HEK293 (cell line): ENCODE measurements around the gene SEMA3A.

Experiments
- CTCF ChIA-PET: fragments of 350-600 bp; formaldehyde crosslinking; extraction: SDS; loops from one replicate; lab custom pipeline; 2021; ENCODE audit warnings: antibody characterized with exemption; lab: Yijun Ruan, JAX
- POLR2A ChIA-PET: fragments of 300-600 bp; formaldehyde crosslinking; extraction: SDS; loops from one replicate; lab custom pipeline; 2020; ENCODE audit warnings: antibody characterized with exemption, inconsistent platforms; lab: Yijun Ruan, JAX
- H3K27ac ChIP-seq: fragments of 200-500 bp; sonication (Bioruptor generic); 2 replicates; pipeline ENCODE4 v1.5.1; 2014; ENCODE audit warnings: low read depth, low read length, control low read depth, inconsistent platforms; ENCODE audit errors: extremely low read depth
- H3K36me3 ChIP-seq, 2 experiments: fragments of 200-500 bp in 1 of 2; sonication (Bioruptor generic) in 1 of 2; 1 replicate in 1 of 2; 2 replicates in 1 of 2; pipeline ENCODE4 v1.5.1; 2014 to 2017; ENCODE audit warnings: inconsistent platforms in 2 of 2, low read length in 2 of 2; ENCODE audit not compliant: control insufficient read depth in 2 of 2, insufficient read depth in 1 of 2
- H3K4me1 ChIP-seq: fragments of 200-500 bp; sonication (Bioruptor generic); 2 replicates; pipeline ENCODE4 v1.5.1; 2014; ENCODE audit warnings: mild to moderate bottlenecking, low read length, inconsistent platforms; ENCODE audit not compliant: control insufficient read depth, insufficient read depth
- H3K4me3 ChIP-seq: 2 replicates; pipeline ENCODE4 v1.5.1; 2011; ENCODE audit warnings: low read depth, mild to moderate bottlenecking, control low read depth, low read length, moderate library complexity
- H3K9me3 ChIP-seq: fragments of 200-500 bp; sonication (Bioruptor generic); 2 replicates; pipeline ENCODE4 v1.5.1; 2014; ENCODE audit warnings: low read depth, low read length, inconsistent platforms; ENCODE audit not compliant: control insufficient read depth, insufficient read depth
- BCL11A ChIP-seq: fragments of 450-650 bp; formaldehyde crosslinking; IDR thresholded peaks from 2 replicates; pipeline ENCODE4 v1.5.1; 2016; ENCODE audit warnings: low read depth, missing biosample characterization, missing genetic modification characterization
- BCL11B ChIP-seq: fragments of 450-650 bp; formaldehyde crosslinking; IDR thresholded peaks from 2 replicates; pipeline ENCODE4 v1.5.1; 2016; ENCODE audit warnings: low read depth, missing biosample characterization, missing genetic modification characterization
- EGR2 ChIP-seq: fragments of 450-650 bp; formaldehyde crosslinking; IDR thresholded peaks from 2 replicates; pipeline ENCODE4 v1.5.1; 2016; ENCODE audit warnings: low read depth, missing biosample characterization, missing genetic modification characterization
- HOXA7 ChIP-seq: sonication (generic); formaldehyde crosslinking; IDR thresholded peaks from 2 replicates; pipeline ENCODE4 v1.8.1; 2022; ENCODE audit warnings: missing genetic modification reagents, borderline replicate concordance
- OSR2 ChIP-seq: fragments of 450-650 bp; formaldehyde crosslinking; IDR thresholded peaks from 2 replicates; pipeline ENCODE4 v1.5.1; 2016; ENCODE audit warnings: missing biosample characterization, missing genetic modification characterization
- REPIN1 ChIP-seq: fragments of 450-650 bp; formaldehyde crosslinking; IDR thresholded peaks from 2 replicates; pipeline ENCODE4 v1.5.1; 2017; ENCODE audit warnings: missing biosample characterization, missing genetic modification characterization, low read depth
- SP3 ChIP-seq: fragments of 450-650 bp; formaldehyde crosslinking; IDR thresholded peaks from 2 replicates; pipeline ENCODE4 v1.5.1; 2016; ENCODE audit warnings: missing biosample characterization, missing genetic modification characterization
- TCF7L2 ChIP-seq: IDR thresholded peaks from 2 replicates; pipeline ENCODE4 v1.6.1; 2011; ENCODE audit warnings: low read depth, mild to moderate bottlenecking, inconsistent platforms, low read length, moderate library complexity, borderline replicate concordance
- YY2 ChIP-seq: fragments of 450-650 bp; formaldehyde crosslinking; IDR thresholded peaks from 2 replicates; pipeline ENCODE4 v1.5.1; 2016; ENCODE audit warnings: missing biosample characterization, missing genetic modification characterization
- ZBTB1 ChIP-seq: fragments of 450-650 bp; formaldehyde crosslinking; IDR thresholded peaks from 2 replicates; pipeline ENCODE4 v1.5.1; 2016; ENCODE audit warnings: missing biosample characterization, missing genetic modification characterization
- ZBTB20 ChIP-seq: fragments of 450-650 bp; formaldehyde crosslinking; IDR thresholded peaks from 2 replicates; pipeline ENCODE4 v1.5.1; 2016; ENCODE audit warnings: missing biosample characterization, missing genetic modification characterization
- ZBTB48 ChIP-seq: fragments of 450-650 bp; formaldehyde crosslinking; IDR thresholded peaks from 2 replicates; pipeline ENCODE4 v1.5.1; 2016; ENCODE audit warnings: missing biosample characterization, missing genetic modification characterization
- ZBTB7A ChIP-seq: fragments of 450-650 bp; formaldehyde crosslinking; IDR thresholded peaks from 2 replicates; pipeline ENCODE4 v1.5.1; 2016; ENCODE audit warnings: low read depth, missing biosample characterization, missing genetic modification characterization
- ZFHX2 ChIP-seq: fragments of 450-650 bp; formaldehyde crosslinking; conservative IDR thresholded peaks from 2 replicates; pipeline ENCODE4 v1.5.1; 2016; ENCODE audit warnings: missing biosample characterization, missing genetic modification characterization
- ZFP41 ChIP-seq: fragments of 450-650 bp; formaldehyde crosslinking; IDR thresholded peaks from 2 replicates; pipeline ENCODE4 v1.5.1; 2016; ENCODE audit warnings: missing biosample characterization, missing genetic modification characterization, borderline replicate concordance
- ZIC2 ChIP-seq: fragments of 450-650 bp; formaldehyde crosslinking; IDR thresholded peaks from 2 replicates; pipeline ENCODE4 v1.5.1; 2016; ENCODE audit warnings: missing biosample characterization, missing genetic modification characterization
- ZNF155 ChIP-seq: fragments of 450-650 bp; formaldehyde crosslinking; IDR thresholded peaks from 2 replicates; pipeline ENCODE4 v1.5.1; 2016; ENCODE audit warnings: missing biosample characterization, missing genetic modification characterization
- ZNF19 ChIP-seq: fragments of 450-650 bp; formaldehyde crosslinking; IDR thresholded peaks from 2 replicates; pipeline ENCODE4; 2016; ENCODE audit warnings: missing biosample characterization, missing genetic modification characterization, low read depth
- ZNF23 ChIP-seq: fragments of 450-650 bp; formaldehyde crosslinking; IDR thresholded peaks from 2 replicates; pipeline ENCODE4 v1.5.1; 2016; ENCODE audit warnings: missing biosample characterization, missing genetic modification characterization, borderline replicate concordance
- ZNF239 ChIP-seq: fragments of 450-650 bp; formaldehyde crosslinking; IDR thresholded peaks from 2 replicates; pipeline ENCODE4 v1.5.1; 2016; ENCODE audit warnings: missing biosample characterization, missing genetic modification characterization
- ZNF248 ChIP-seq: fragments of 450-650 bp; formaldehyde crosslinking; IDR thresholded peaks from 2 replicates; pipeline ENCODE4 v1.5.1; 2017; ENCODE audit warnings: missing biosample characterization, missing genetic modification characterization
- ZNF302 ChIP-seq: fragments of 450-650 bp; formaldehyde crosslinking; IDR thresholded peaks from 2 replicates; pipeline ENCODE4 v1.5.1; 2016; ENCODE audit warnings: missing biosample characterization, missing genetic modification characterization, low read depth
- ZNF324 ChIP-seq: fragments of 450-650 bp; formaldehyde crosslinking; IDR thresholded peaks from 2 replicates; pipeline ENCODE4 v1.5.1; 2016; ENCODE audit warnings: missing biosample characterization, missing genetic modification characterization
- ZNF514 ChIP-seq: fragments of 450-650 bp; formaldehyde crosslinking; IDR thresholded peaks from 2 replicates; pipeline ENCODE4 v1.5.1; 2016; ENCODE audit warnings: missing biosample characterization, missing genetic modification characterization
- ZNF629 ChIP-seq: fragments of 450-650 bp; formaldehyde crosslinking; IDR thresholded peaks from 2 replicates; pipeline ENCODE4 v1.5.1; 2017; ENCODE audit warnings: missing biosample characterization, missing genetic modification characterization
- ZNF692 ChIP-seq: fragments of 450-650 bp; formaldehyde crosslinking; IDR thresholded peaks from 2 replicates; pipeline ENCODE4 v1.5.1; 2016; ENCODE audit warnings: missing biosample characterization, missing genetic modification characterization
- ZNF701 ChIP-seq: fragments of 450-650 bp; formaldehyde crosslinking; IDR thresholded peaks from 2 replicates; pipeline ENCODE4 v1.5.1; 2016; ENCODE audit warnings: missing biosample characterization, missing genetic modification characterization
- ZNF830 ChIP-seq: fragments of 450-650 bp; IDR thresholded peaks from 2 replicates; pipeline ENCODE4 v1.5.0; 2018; ENCODE audit warnings: missing biosample characterization, missing genetic modification characterization, low read depth, mild to moderate bottlenecking, moderate library complexity
- TF ChIP-seq, protein P1 (sequence below): fragments of 450-650 bp; formaldehyde crosslinking; IDR thresholded peaks from 2 replicates; pipeline ENCODE4 v1.5.1; 2016; ENCODE audit warnings: missing biosample characterization, missing genetic modification characterization, borderline replicate concordance

Gene SEMA3A

GRCh38 chr7:84231157-84231556, 36.6 kb upstream of the SEMA3A start:
- POLR2A ChIA-PET = no interaction called here
- Histone ChIP-seq H3K9me3 (no peaks in the 10 kb centered on the region), H3K27ac (no peak overlapping the region), H3K36me3 (no peaks in the 10 kb centered on the region)
- CTCF ChIA-PET = no interaction called here
- peak; percentile 39 for TF ChIP-seq ZFHX2 (tag by site-specific recombination)
- TF ChIP-seq, protein P1, sequence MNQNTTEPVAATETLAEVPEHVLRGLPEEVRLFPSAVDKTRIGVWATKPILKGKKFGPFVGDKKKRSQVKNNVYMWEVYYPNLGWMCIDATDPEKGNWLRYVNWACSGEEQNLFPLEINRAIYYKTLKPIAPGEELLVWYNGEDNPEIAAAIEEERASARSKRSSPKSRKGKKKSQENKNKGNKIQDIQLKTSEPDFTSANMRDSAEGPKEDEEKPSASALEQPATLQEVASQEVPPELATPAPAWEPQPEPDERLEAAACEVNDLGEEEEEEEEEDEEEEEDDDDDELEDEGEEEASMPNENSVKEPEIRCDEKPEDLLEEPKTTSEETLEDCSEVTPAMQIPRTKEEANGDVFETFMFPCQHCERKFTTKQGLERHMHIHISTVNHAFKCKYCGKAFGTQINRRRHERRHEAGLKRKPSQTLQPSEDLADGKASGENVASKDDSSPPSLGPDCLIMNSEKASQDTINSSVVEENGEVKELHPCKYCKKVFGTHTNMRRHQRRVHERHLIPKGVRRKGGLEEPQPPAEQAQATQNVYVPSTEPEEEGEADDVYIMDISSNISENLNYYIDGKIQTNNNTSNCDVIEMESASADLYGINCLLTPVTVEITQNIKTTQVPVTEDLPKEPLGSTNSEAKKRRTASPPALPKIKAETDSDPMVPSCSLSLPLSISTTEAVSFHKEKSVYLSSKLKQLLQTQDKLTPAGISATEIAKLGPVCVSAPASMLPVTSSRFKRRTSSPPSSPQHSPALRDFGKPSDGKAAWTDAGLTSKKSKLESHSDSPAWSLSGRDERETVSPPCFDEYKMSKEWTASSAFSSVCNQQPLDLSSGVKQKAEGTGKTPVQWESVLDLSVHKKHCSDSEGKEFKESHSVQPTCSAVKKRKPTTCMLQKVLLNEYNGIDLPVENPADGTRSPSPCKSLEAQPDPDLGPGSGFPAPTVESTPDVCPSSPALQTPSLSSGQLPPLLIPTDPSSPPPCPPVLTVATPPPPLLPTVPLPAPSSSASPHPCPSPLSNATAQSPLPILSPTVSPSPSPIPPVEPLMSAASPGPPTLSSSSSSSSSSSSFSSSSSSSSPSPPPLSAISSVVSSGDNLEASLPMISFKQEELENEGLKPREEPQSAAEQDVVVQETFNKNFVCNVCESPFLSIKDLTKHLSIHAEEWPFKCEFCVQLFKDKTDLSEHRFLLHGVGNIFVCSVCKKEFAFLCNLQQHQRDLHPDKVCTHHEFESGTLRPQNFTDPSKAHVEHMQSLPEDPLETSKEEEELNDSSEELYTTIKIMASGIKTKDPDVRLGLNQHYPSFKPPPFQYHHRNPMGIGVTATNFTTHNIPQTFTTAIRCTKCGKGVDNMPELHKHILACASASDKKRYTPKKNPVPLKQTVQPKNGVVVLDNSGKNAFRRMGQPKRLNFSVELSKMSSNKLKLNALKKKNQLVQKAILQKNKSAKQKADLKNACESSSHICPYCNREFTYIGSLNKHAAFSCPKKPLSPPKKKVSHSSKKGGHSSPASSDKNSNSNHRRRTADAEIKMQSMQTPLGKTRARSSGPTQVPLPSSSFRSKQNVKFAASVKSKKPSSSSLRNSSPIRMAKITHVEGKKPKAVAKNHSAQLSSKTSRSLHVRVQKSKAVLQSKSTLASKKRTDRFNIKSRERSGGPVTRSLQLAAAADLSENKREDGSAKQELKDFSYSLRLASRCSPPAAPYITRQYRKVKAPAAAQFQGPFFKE (tag by site-specific recombination) = no peak
- TF ChIP-seq EGR2 (tag by site-specific recombination) = 0 out of 2 replicates have a peak, but pooled peaks have one; percentile 24
- TF ChIP-seq, all 188 proteins: peak for 2
- Histone ChIP-seq H3K4me1 (no peaks in the 10 kb centered on the region), H3K4me3 (no peak overlapping the region)

GRCh38 chr7:84230491-84230890, 35.9 kb upstream of the SEMA3A start:
- Histone ChIP-seq H3K4me1 (no peaks in the 10 kb centered on the region), H3K36me3 (no peaks in the 10 kb centered on the region), H3K27ac (no peak overlapping the region), H3K4me3 (no peak overlapping the region), H3K9me3 (no peaks in the 10 kb centered on the region)
- TF ChIP-seq OSR2 (tag by site-specific recombination) (no peak), ZNF324 (no peak), SP3 (tag by site-specific recombination) (no peak), BCL11A (no peak), HOXA7 (no peak), ZNF692 (tag by site-specific recombination) (no peak), ZNF19 (tag by site-specific recombination) (no peak), ZNF239 (tag by site-specific recombination) (no peak), ZNF701 (tag by site-specific recombination) (no peak), ZNF629 (tag by site-specific recombination) (no peak), REPIN1 (tag by site-specific recombination) (no peak), ZNF830 (no peak)
- CTCF ChIA-PET = no interaction called here
- POLR2A ChIA-PET = no interaction called here

DNA sequence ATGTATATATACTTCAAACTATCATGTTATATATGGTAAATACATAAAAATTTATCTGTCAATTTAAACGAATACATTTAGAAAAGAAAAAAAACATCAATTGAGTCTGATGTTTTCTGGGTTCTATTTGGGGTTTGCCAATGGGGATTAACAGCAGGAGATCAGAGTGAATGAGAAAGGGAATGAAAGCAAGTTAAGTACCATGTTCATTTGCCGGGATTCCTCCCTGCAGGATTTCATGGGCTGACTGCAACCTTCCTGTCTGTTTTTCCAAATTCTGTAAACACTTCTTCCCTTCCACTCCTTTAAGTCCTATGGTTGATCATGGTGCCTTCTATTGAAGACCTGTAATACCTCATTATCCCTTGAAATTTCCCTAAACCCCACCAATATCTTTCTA, 33.9 kb upstream of the SEMA3A start:
- Histone ChIP-seq H3K36me3 (no peaks in the 10 kb centered on the region), H3K27ac (no peak overlapping the region), H3K4me1 (no peaks in the 10 kb centered on the region), H3K4me3 (no peak overlapping the region), H3K9me3 (no peaks in the 10 kb centered on the region)
- ChIA-PET POLR2A (no interaction called here), CTCF (no interaction called here)
- no peak for TF ChIP-seq ZNF155 (tag by site-specific recombination)
- TF ChIP-seq ZNF23 = no peak
- no peak for TF ChIP-seq ZFP41 (tag by site-specific recombination)
- TF ChIP-seq BCL11B (tag by site-specific recombination) = no peak
- TF ChIP-seq ZIC2 (tag by site-specific recombination) = no peak
- no peak for TF ChIP-seq ZBTB20 (tag by site-specific recombination)
- TF ChIP-seq ZBTB1 (tag by site-specific recombination) = no peak
- no peak for TF ChIP-seq ZNF514 (tag by site-specific recombination)
- no peak for TF ChIP-seq ZBTB7A (tag by site-specific recombination)
- no peak for TF ChIP-seq ZBTB48 (tag by site-specific recombination)
- no peak for TF ChIP-seq ZNF248 (tag by site-specific recombination)
- no peak for TF ChIP-seq ZNF302 (tag by site-specific recombination)
- no peak for TF ChIP-seq TCF7L2
- TF ChIP-seq SP3 (tag by site-specific recombination) = no peak
- TF ChIP-seq YY2 (tag by site-specific recombination) = no peak
